HepG2 (cell line): Measurements from ENCODE around the gene RABGAP1. TPM values are rescaled to one million over a fixed set of nuclear protein-coding genes. Genes with fewer than 3 reads are reported as not detected.

Experiments
- ATAC-seq: fragments of 200-7000 bp; cut with Tn5 transposase; 3 replicates; pipeline ENCODE4 v1.9.1; 2020; ENCODE audit warnings: mild to moderate bottlenecking, moderate library complexity
- BruUV-seq: library from RNA; stranded (reverse); fragments of 400-500 nt; replicated peaks from 2 replicates; lab custom pipeline; 2021; lab: Mats Ljungman, UMichigan
- CTCF ChIA-PET: fragments of 300-600 bp; formaldehyde crosslinking; extraction: SDS; loops from one replicate; lab custom pipeline; 2021; ENCODE audit warnings: low total read pairs, inconsistent platforms, low intra/inter-chr PET ratio; lab: Yijun Ruan, JAX
- POLR2A ChIA-PET: fragments of 350-600 bp; sonication (Branson Sonifier 250); formaldehyde crosslinking; loops from one replicate; lab custom pipeline; 2020; ENCODE audit warnings: antibody characterized with exemption, inconsistent platforms; lab: Yijun Ruan, JAX
- DNase-seq: peaks from one replicate; pipeline ENCODE4 v3.0.0-alpha.2; 2015; ENCODE audit warnings: low spot score
- FAIRE-seq: peaks from 3 replicates; lab custom pipeline; 2011; peaks lifted over from hg19 to GRCh38; lab: Jason Lieb, UNC
- H2AFZ ChIP-seq: one replicate; pipeline ENCODE4 v1.6.1; 2011; ENCODE audit warnings: low read length, inconsistent platforms
- H3K27ac ChIP-seq: fragments of 300-600 bp; 3 replicates; pipeline ENCODE4 v1.8.0; 2011; ENCODE audit warnings: mixed run types, mild to moderate bottlenecking, mixed read lengths, low read length, inconsistent platforms; ENCODE audit not compliant: insufficient read depth; ENCODE audit errors: extremely low read length
- H3K27me3 ChIP-seq, 2 experiments: fragments of 200-600 bp in 1 of 2; 2 replicates in 1 of 2; 3 replicates in 1 of 2; pipeline versions ENCODE4 v1.6.0 to v1.8.0; 2011; ENCODE audit warnings: low read length in 2 of 2, mild to moderate bottlenecking in 2 of 2, moderate library complexity in 2 of 2, inconsistent platforms in 1 of 2; ENCODE audit not compliant: insufficient read depth in 2 of 2, control insufficient read depth in 1 of 2
- H3K36me3 ChIP-seq, 2 experiments: fragments of 200-600 bp in 1 of 2; replicated peaks in 1 of 2; 2 replicates in 1 of 2; 3 replicates in 1 of 2; pipeline versions ENCODE4 v1.5.1 to v1.8.0; 2011; ENCODE audit warnings: low read length in 2 of 2, inconsistent platforms in 1 of 2; ENCODE audit not compliant: insufficient read depth in 2 of 2, control insufficient read depth in 1 of 2
- H3K4me1 ChIP-seq: 2 replicates; pipeline ENCODE4 v1.5.1; 2012; ENCODE audit warnings: low read length, inconsistent platforms; ENCODE audit not compliant: insufficient read depth
- H3K4me2 ChIP-seq: 2 replicates; pipeline ENCODE4 v1.6.0; 2011; ENCODE audit warnings: low read depth, low read length, inconsistent platforms
- H3K4me3 ChIP-seq, 3 experiments: fragments of 200-600 bp in 1 of 3; sonication (generic), shearing (Covaris generic) in 1 of 3; replicated peaks in 1 of 3; 2 replicates each; pipeline ENCODE4 v1.5.1; 2011 to 2016; ENCODE audit warnings: low read length in 3 of 3, inconsistent platforms in 2 of 3, low read depth in 2 of 3, mild to moderate bottlenecking in 2 of 3, control low read depth in 1 of 3, mixed read lengths in 1 of 3; ENCODE audit not compliant: insufficient read depth in 1 of 3
- H3K79me2 ChIP-seq: one replicate; pipeline ENCODE4 v1.6.1; 2011; ENCODE audit warnings: low read length, inconsistent platforms; ENCODE audit not compliant: insufficient read depth
- H3K9ac ChIP-seq: 2 replicates; pipeline ENCODE4 v1.6.0; 2011; ENCODE audit warnings: mild to moderate bottlenecking, low read depth, low read length, inconsistent platforms; ENCODE audit not compliant: insufficient read depth
- H3K9me3 ChIP-seq: 2 replicates; pipeline ENCODE4 v1.5.1; 2012; ENCODE audit warnings: mild to moderate bottlenecking, low read length
- H4K20me1 ChIP-seq: 2 replicates; pipeline ENCODE4 v1.6.0; 2011; ENCODE audit warnings: inconsistent platforms, mild to moderate bottlenecking, low read length, moderate library complexity; ENCODE audit not compliant: insufficient read depth
- DPF2 ChIP-seq: sonication (generic); formaldehyde crosslinking; IDR thresholded peaks from 2 replicates; pipeline ENCODE4 v1.4.0; 2020; ENCODE audit warnings: mild to moderate bottlenecking, low read depth, missing genetic modification reagents, borderline replicate concordance
- ELF1 ChIP-seq: sonication (generic); formaldehyde crosslinking; IDR thresholded peaks from 2 replicates; pipeline ENCODE4 v1.4.0; 2020; ENCODE audit warnings: missing genetic modification reagents
- IKZF4 ChIP-seq: sonication (generic); formaldehyde crosslinking; IDR thresholded peaks from 2 replicates; pipeline ENCODE4 v1.5.1; 2020; ENCODE audit warnings: borderline replicate concordance, mild to moderate bottlenecking, low read depth, missing genetic modification reagents; ENCODE audit errors: not compliant biosample characterization
- RFXANK ChIP-seq: IDR thresholded peaks from 2 replicates; pipeline ENCODE4 v1.6.1; 2016
- SP1 ChIP-seq, 2 experiments: fragments of 450-650 bp in 1 of 2; sonication (generic) in 1 of 2; formaldehyde crosslinking in 1 of 2; IDR thresholded peaks; 2 replicates each; pipeline versions ENCODE4 v1.4.0 to v1.6.1; 2016 to 2020; ENCODE audit warnings: missing genetic modification reagents in 1 of 2
- TP53 ChIP-seq: sonication (generic); formaldehyde crosslinking; conservative IDR thresholded peaks from 2 replicates; pipeline ENCODE4 v1.4.0; 2020; ENCODE audit warnings: missing genetic modification reagents
- ZNF557 ChIP-seq: sonication (generic); formaldehyde crosslinking; IDR thresholded peaks from 2 replicates; pipeline ENCODE4 v1.4.0; 2020; ENCODE audit warnings: missing genetic modification reagents
- ZSCAN30 ChIP-seq: sonication (generic); formaldehyde crosslinking; IDR thresholded peaks from 2 replicates; pipeline ENCODE4 v1.5.0; 2020; ENCODE audit warnings: mild to moderate bottlenecking, missing genetic modification reagents
- WGBS: methylation state at CpG from one replicate; pipeline ENCODE4 v1.1.6; 2017; ENCODE audit warnings: low lambda C conversion rate; 5-methylcytosine and 5-hydroxymethylcytosine counted together
- in situ Hi-C: cut with HindIII; loops from 2 replicates; pipeline ENCODE4 v1.10.0; 2017; ENCODE audit warnings: low pct_unique_long_range_greater_than_20kb; ENCODE audit not compliant: extremely low pct_ligation_motif_present
- intact Hi-C: fragments of 100-400 bp; cut with micrococcal nuclease; formaldehyde crosslinking; loops from one replicate; pipeline ENCODE4 v1.10.0; 2022; ENCODE audit not compliant: unreplicated experiment
- polyA plus RNA-seq, 8 experiments: library from polyadenylated mRNA; depleted of rRNA in 3 of 8; stranded (reverse) in 7 of 8; unstranded in 1 of 8; fragments of >200 nt; fragmentation: Illumina TruSeq in 4 of 8; extraction: Trizol in 4 of 8; gene quantifications; 2 replicates each; pipeline versions ENCODE4 v1.2.1 to v1.2.3, GENCODE V29; 2011 to 2016; ENCODE audit warnings: low read depth in 4 of 8, missing spikeins in 1 of 8, mixed read lengths in 1 of 8; ENCODE audit not compliant: insufficient read depth in 1 of 8
- total RNA-seq, 5 experiments: library from RNA; depleted of rRNA; stranded (reverse); fragments of >200 nt; fragmentation: Illumina TruSeq; extraction: Trizol; gene quantifications; 2 replicates each; pipeline ENCODE4 v1.2.3, GENCODE V29; 2016; ENCODE audit warnings: low read depth in 1 of 5
- TF ChIP-seq, protein P1 (sequence below): sonication (generic); formaldehyde crosslinking; IDR thresholded peaks from 2 replicates; pipeline ENCODE4 v1.5.0; 2020; ENCODE audit warnings: mild to moderate bottlenecking, missing genetic modification reagents
- TF ChIP-seq, protein P2 (sequence below): IDR thresholded peaks from 2 replicates; pipeline ENCODE4 v1.6.1; 2016; ENCODE audit warnings: low read depth, missing genetic modification reagents, missing compliant biosample characterization
- TF ChIP-seq, protein P3 (sequence below): sonication (generic); formaldehyde crosslinking; IDR thresholded peaks from 2 replicates; pipeline ENCODE4 v1.9.0; 2021; ENCODE audit warnings: missing genetic modification reagents, mild to moderate bottlenecking, borderline replicate concordance
- TF ChIP-seq, protein P4 (sequence below): sonication (generic); formaldehyde crosslinking; IDR thresholded peaks from 2 replicates; pipeline ENCODE4 v1.8.1; 2022; ENCODE audit warnings: low read depth, mild to moderate bottlenecking, missing genetic modification reagents

The RABGAP1 gene
- total and polyA plus RNA-seq, 2 of the 13 experiments (the other 11 are each of a cell fraction or from before 2014, with no cell fraction given): 19.1 to 19.3 TPM

DNA sequence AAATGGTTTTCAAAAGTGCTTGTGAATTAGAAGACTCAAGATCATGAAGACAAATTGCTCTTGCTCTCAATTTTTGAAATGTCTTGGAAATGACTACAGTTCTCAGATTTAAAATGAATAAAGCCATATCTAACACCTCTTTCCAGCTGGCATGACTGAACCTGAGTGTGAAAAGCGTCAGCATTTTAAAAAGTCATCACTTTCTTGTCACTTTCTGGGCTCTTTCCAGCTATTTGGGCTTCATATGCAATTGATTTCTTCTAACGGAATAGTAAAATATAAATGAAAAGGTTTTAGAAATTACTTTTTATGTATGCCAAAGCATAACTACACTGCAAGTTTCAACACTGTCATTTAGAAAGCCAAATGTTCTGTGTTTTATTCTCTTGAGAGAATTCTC is 95.0 kb downstream of the RABGAP1 start (continued):
- TF ChIP-seq ELF1 (no peak), ZSCAN30 (no peak), RFXANK (CRISPR knock-in tag) (no peak), TP53 (CRISPR knock-in tag) (no peak)
- TF ChIP-seq, protein P1, sequence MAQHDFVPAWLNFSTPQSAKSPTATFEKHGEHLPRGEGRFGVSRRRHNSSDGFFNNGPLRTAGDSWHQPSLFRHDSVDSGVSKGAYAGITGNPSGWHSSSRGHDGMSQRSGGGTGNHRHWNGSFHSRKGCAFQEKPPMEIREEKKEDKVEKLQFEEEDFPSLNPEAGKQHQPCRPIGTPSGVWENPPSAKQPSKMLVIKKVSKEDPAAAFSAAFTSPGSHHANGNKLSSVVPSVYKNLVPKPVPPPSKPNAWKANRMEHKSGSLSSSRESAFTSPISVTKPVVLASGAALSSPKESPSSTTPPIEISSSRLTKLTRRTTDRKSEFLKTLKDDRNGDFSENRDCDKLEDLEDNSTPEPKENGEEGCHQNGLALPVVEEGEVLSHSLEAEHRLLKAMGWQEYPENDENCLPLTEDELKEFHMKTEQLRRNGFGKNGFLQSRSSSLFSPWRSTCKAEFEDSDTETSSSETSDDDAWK (CRISPR knock-in tag): no peak

DNA sequence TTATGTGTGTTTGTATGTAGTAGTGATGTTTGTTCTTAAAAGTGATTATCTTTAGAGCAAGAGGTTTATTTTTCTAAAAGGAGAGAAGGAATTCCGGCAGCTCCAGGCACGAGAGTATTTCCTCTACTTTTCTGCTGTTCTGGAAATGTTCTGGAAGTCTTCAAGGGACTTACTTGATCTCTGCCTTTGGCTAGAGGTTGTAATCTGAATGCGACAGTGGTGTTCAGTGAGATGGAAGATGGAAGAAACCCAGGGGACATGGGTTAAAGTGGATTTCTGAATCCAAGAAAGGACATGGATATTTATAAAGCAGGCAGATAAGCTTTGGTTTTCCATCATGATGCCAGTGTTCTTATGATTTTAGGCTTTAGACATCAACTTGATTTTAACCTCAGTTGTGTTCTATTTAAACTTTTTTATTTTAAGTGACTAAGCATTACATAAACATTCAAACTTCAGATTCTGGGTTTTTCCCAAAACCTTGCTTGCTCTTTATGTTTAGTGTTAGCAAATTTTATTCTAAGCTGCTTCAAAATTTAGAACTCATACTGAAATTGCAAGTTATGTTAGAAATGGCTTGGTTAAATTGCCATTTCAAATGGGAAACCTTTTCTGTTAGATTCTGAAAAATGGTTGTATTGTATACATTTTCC is 96.2 kb downstream of the RABGAP1 start:
- CTCF ChIA-PET: no interaction called here
- H4K20me1 ChIP-seq: no peaks in the 10 kb centered on the region; the same call in 1 of the 2 replicates
- ATAC-seq (no peak), FAIRE-seq (no peak), DNase-seq (no peak)
- no peaks in the 10 kb centered on the region for H3K4me1 ChIP-seq
- H3K36me3 ChIP-seq: peaks cover 9 to 25% of the 10 kb centered on the region in 2 experiments; a peak in 4 of 5 replicates
- WGBS: 97% methylated on average over 3 of the region's 3 CpGs
- H2AFZ ChIP-seq: no peak overlapping the region
- no peaks in the 10 kb centered on the region for H3K79me2 ChIP-seq
- intact Hi-C loops (no loop called here), in situ Hi-C loops (no loop called here)
- H3K4me3 ChIP-seq: no peak overlapping the region
- no peak overlapping the region for H3K27ac ChIP-seq
- no peak overlapping the region for H3K9ac ChIP-seq
- POLR2A ChIA-PET: no interaction called here
- no TSS peak for BruUV-seq
- H3K27me3 ChIP-seq: no peaks in the 10 kb centered on the region
- no peak overlapping the region for H3K4me2 ChIP-seq
- no peaks in the 10 kb centered on the region for H3K9me3 ChIP-seq
- no peak for TF ChIP-seq SP1 (IDR thresholded peaks at IDR 0.05)
- TF ChIP-seq SP1 (CRISPR knock-in tag; IDR thresholded peaks at IDR 0.05): no peak
- TF ChIP-seq DPF2 (CRISPR knock-in tag): no peak
- TF ChIP-seq, protein P2, sequence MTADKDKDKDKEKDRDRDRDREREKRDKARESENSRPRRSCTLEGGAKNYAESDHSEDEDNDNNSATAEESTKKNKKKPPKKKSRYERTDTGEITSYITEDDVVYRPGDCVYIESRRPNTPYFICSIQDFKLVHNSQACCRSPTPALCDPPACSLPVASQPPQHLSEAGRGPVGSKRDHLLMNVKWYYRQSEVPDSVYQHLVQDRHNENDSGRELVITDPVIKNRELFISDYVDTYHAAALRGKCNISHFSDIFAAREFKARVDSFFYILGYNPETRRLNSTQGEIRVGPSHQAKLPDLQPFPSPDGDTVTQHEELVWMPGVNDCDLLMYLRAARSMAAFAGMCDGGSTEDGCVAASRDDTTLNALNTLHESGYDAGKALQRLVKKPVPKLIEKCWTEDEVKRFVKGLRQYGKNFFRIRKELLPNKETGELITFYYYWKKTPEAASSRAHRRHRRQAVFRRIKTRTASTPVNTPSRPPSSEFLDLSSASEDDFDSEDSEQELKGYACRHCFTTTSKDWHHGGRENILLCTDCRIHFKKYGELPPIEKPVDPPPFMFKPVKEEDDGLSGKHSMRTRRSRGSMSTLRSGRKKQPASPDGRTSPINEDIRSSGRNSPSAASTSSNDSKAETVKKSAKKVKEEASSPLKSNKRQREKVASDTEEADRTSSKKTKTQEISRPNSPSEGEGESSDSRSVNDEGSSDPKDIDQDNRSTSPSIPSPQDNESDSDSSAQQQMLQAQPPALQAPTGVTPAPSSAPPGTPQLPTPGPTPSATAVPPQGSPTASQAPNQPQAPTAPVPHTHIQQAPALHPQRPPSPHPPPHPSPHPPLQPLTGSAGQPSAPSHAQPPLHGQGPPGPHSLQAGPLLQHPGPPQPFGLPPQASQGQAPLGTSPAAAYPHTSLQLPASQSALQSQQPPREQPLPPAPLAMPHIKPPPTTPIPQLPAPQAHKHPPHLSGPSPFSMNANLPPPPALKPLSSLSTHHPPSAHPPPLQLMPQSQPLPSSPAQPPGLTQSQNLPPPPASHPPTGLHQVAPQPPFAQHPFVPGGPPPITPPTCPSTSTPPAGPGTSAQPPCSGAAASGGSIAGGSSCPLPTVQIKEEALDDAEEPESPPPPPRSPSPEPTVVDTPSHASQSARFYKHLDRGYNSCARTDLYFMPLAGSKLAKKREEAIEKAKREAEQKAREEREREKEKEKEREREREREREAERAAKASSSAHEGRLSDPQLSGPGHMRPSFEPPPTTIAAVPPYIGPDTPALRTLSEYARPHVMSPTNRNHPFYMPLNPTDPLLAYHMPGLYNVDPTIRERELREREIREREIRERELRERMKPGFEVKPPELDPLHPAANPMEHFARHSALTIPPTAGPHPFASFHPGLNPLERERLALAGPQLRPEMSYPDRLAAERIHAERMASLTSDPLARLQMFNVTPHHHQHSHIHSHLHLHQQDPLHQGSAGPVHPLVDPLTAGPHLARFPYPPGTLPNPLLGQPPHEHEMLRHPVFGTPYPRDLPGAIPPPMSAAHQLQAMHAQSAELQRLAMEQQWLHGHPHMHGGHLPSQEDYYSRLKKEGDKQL: no peak
- no peak for TF ChIP-seq IKZF4 (CRISPR knock-in tag)
- TF ChIP-seq, protein P3, sequence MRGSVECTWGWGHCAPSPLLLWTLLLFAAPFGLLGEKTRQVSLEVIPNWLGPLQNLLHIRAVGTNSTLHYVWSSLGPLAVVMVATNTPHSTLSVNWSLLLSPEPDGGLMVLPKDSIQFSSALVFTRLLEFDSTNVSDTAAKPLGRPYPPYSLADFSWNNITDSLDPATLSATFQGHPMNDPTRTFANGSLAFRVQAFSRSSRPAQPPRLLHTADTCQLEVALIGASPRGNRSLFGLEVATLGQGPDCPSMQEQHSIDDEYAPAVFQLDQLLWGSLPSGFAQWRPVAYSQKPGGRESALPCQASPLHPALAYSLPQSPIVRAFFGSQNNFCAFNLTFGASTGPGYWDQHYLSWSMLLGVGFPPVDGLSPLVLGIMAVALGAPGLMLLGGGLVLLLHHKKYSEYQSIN (CRISPR knock-in tag): no peak
- TF ChIP-seq, protein P4, sequence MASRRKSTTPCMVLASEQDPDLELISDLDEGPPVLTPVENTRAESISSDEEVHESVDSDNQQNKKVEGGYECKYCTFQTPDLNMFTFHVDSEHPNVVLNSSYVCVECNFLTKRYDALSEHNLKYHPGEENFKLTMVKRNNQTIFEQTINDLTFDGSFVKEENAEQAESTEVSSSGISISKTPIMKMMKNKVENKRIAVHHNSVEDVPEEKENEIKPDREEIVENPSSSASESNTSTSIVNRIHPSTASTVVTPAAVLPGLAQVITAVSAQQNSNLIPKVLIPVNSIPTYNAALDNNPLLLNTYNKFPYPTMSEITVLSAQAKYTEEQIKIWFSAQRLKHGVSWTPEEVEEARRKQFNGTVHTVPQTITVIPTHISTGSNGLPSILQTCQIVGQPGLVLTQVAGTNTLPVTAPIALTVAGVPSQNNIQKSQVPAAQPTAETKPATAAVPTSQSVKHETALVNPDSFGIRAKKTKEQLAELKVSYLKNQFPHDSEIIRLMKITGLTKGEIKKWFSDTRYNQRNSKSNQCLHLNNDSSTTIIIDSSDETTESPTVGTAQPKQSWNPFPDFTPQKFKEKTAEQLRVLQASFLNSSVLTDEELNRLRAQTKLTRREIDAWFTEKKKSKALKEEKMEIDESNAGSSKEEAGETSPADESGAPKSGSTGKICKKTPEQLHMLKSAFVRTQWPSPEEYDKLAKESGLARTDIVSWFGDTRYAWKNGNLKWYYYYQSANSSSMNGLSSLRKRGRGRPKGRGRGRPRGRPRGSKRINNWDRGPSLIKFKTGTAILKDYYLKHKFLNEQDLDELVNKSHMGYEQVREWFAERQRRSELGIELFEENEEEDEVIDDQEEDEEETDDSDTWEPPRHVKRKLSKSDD (CRISPR knock-in tag): no peak
- TF ChIP-seq ZNF557 (CRISPR knock-in tag): no peak
